HCT116 (cell line): ENCODE measurements around the gene CD247. TPM values are rescaled to one million over a fixed set of nuclear protein-coding genes. Genes with fewer than 3 reads are reported as not detected.

Experiments
- ATAC-seq: fragments of 200-7000 bp; cut with Tn5 transposase; 2 replicates; pipeline ENCODE4 v1.9.1; 2020; ENCODE audit warnings: mild to moderate bottlenecking, moderate library complexity
- BruUV-seq: library from RNA; stranded (reverse); fragments of 400-500 nt; replicated peaks from 2 replicates; lab custom pipeline; 2021; lab: Mats Ljungman, UMichigan
- CTCF ChIA-PET: fragments of 300-600 bp; sonication (Branson Sonifier 250); formaldehyde crosslinking; loops from one replicate; lab custom pipeline; 2021; ENCODE audit warnings: antibody characterized with exemption; lab: Charles Lee
- POLR2A ChIA-PET: fragments of 300-600, 350-600 bp; sonication (Branson Sonifier 250); formaldehyde crosslinking; loops from one replicate; lab custom pipeline; 2021; ENCODE audit warnings: antibody characterized with exemption; lab: Charles Lee
- RAD21 ChIA-PET, 2 experiments: fragments of 300-600 bp; sonication (Branson Sonifier 250); formaldehyde crosslinking; loops; one replicate each; lab custom pipeline; 2023; ENCODE audit warnings: low total read pairs in 2 of 2; ENCODE audit not compliant: uncharacterized antibody in 2 of 2, unreplicated experiment in 2 of 2, low non-redundant PET in 1 of 2; lab: Charles Lee
- DNase-seq: peaks from one replicate; pipeline ENCODE4 v3.0.0-alpha.2; 2010; ENCODE audit warnings: low read depth, low spot score
- H2AFZ ChIP-seq: fragments of 200-600 bp; shearing (Covaris generic), sonication (generic); 2 replicates; pipeline ENCODE4 v1.6.1; 2017; ENCODE audit warnings: low read depth, mixed run types, mixed read lengths, antibody characterized with exemption, low read length; ENCODE audit not compliant: poor library complexity, severe bottlenecking
- H3K27ac ChIP-seq: 2 replicates; pipeline ENCODE4 v1.5.1; 2012; ENCODE audit warnings: low read depth, low read length
- H3K27me3 ChIP-seq: fragments of 200-600 bp; sonication (generic); 2 replicates; pipeline ENCODE4 v1.6.1; 2016; ENCODE audit warnings: mixed run types, low read length, mixed read lengths; ENCODE audit not compliant: insufficient read depth
- H3K36me3 ChIP-seq, 2 experiments: fragments of 200-500 bp in 1 of 2; fragments of 200-600 bp in 1 of 2; sonication (Bioruptor generic) in 1 of 2; sonication (generic) in 1 of 2; 2 replicates each; pipeline versions ENCODE4 v1.5.1 to v1.6.1; 2014 to 2016; ENCODE audit warnings: low read length in 2 of 2, inconsistent platforms in 1 of 2, mixed read lengths in 1 of 2, mixed run types in 1 of 2; ENCODE audit not compliant: insufficient read depth in 2 of 2, control insufficient read depth in 1 of 2
- H3K4me1 ChIP-seq, 2 experiments: fragments of 200-600 bp in 1 of 2; sonication (generic) in 1 of 2; 2 replicates each; pipeline versions ENCODE4 v1.5.1 to v1.6.1; 2012 to 2017; ENCODE audit warnings: low read length in 2 of 2, inconsistent platforms in 1 of 2, mild to moderate bottlenecking in 1 of 2, mixed read lengths in 1 of 2, mixed run types in 1 of 2, moderate library complexity in 1 of 2; ENCODE audit not compliant: insufficient read depth in 2 of 2, control insufficient read depth in 1 of 2
- H3K4me2 ChIP-seq: fragments of 200-600 bp; sonication (generic); 2 replicates; pipeline ENCODE4 v1.6.1; 2017; ENCODE audit warnings: mixed run types, low read length, mixed read lengths
- H3K4me3 ChIP-seq, 2 experiments: fragments of 200-600 bp in 1 of 2; sonication (generic) in 1 of 2; replicated peaks in 1 of 2; 2 replicates each; pipeline ENCODE4 v1.5.1; 2011 to 2016; ENCODE audit warnings: low read length in 2 of 2, control low read depth in 1 of 2, low read depth in 1 of 2, mild to moderate bottlenecking in 1 of 2, mixed read lengths in 1 of 2, mixed run types in 1 of 2
- H3K79me2 ChIP-seq: fragments of 200-600 bp; sonication (generic); 2 replicates; pipeline ENCODE4 v1.6.1; 2017; ENCODE audit warnings: mild to moderate bottlenecking, mixed run types, low read length, moderate library complexity, mixed read lengths; ENCODE audit not compliant: insufficient read depth
- H3K9ac ChIP-seq: fragments of 200-600 bp; sonication (generic); 2 replicates; pipeline ENCODE4 v1.6.1; 2016; ENCODE audit warnings: low read length, mixed read lengths
- H3K9me2 ChIP-seq: fragments of 200-600 bp; sonication (generic), shearing (Covaris generic); 2 replicates; pipeline ENCODE4 v1.6.1; 2017; ENCODE audit warnings: mixed run types, mild to moderate bottlenecking, moderate library complexity; ENCODE audit not compliant: insufficient read depth
- H3K9me3 ChIP-seq, 2 experiments: fragments of 200-500 bp in 1 of 2; fragments of 200-600 bp in 1 of 2; sonication (Bioruptor generic) in 1 of 2; sonication (generic) in 1 of 2; 2 replicates each; pipeline ENCODE4 v1.6.1; 2014 to 2017; ENCODE audit warnings: low read length in 2 of 2, mixed read lengths in 2 of 2, inconsistent platforms in 1 of 2, low read depth in 1 of 2, mild to moderate bottlenecking in 1 of 2, mixed run types in 1 of 2, moderate library complexity in 1 of 2; ENCODE audit not compliant: control insufficient read depth in 1 of 2, insufficient read depth in 1 of 2
- H4K20me1 ChIP-seq: fragments of 200-600 bp; sonication (generic), shearing (Covaris generic); 2 replicates; pipeline ENCODE4 v1.6.1; 2017; ENCODE audit warnings: mixed run types, mild to moderate bottlenecking, moderate library complexity; ENCODE audit not compliant: insufficient read depth
- ATF3 ChIP-seq: IDR thresholded peaks from 2 replicates; pipeline ENCODE4 v1.6.1; 2012
- CBX3 ChIP-seq: IDR thresholded peaks from 2 replicates; pipeline ENCODE4 v1.6.1; 2012; ENCODE audit warnings: low read depth
- CTCF ChIP-seq, 3 experiments: fragments of 200-600 bp in 1 of 3; sonication (generic) in 1 of 3; IDR thresholded peaks in 2 of 3; conservative IDR thresholded peaks in 1 of 3; 2 replicates each; pipeline ENCODE4 v1.5.1; 2012 to 2017; ENCODE audit warnings: low read depth in 2 of 3, low read length in 2 of 3, antibody characterized with exemption in 1 of 3, borderline replicate concordance in 1 of 3, control low read depth in 1 of 3, mild to moderate bottlenecking in 1 of 3, mixed read lengths in 1 of 3, mixed run types in 1 of 3, moderate library complexity in 1 of 3; ENCODE audit not compliant: insufficient read depth in 1 of 3
- EGR1 ChIP-seq: IDR thresholded peaks from 2 replicates; pipeline ENCODE4 v1.6.1; 2012; ENCODE audit warnings: low read depth
- EZH2 ChIP-seq: fragments of 200-600 bp; sonication (generic); IDR thresholded peaks from 2 replicates; pipeline ENCODE4 v1.6.1; 2017; ENCODE audit warnings: antibody characterized with exemption, mixed run types
- EZH2phosphoT487 ChIP-seq: fragments of 200-600 bp; IDR thresholded peaks from 2 replicates; pipeline ENCODE4 v1.6.1; 2018; ENCODE audit warnings: antibody characterized with exemption, borderline replicate concordance
- FOSL1 ChIP-seq: IDR thresholded peaks from 2 replicates; pipeline ENCODE4 v1.6.1; 2012; ENCODE audit warnings: low read depth
- POLR2AphosphoS5 ChIP-seq: IDR thresholded peaks from 2 replicates; pipeline ENCODE4 v1.6.1; 2011; ENCODE audit warnings: mild to moderate bottlenecking, low read depth, low read length, moderate library complexity
- RAD21 ChIP-seq: IDR thresholded peaks from 2 replicates; pipeline ENCODE4 v1.6.1; 2012; ENCODE audit warnings: low read depth, mild to moderate bottlenecking
- SIN3A ChIP-seq: IDR thresholded peaks from 2 replicates; pipeline ENCODE4 v1.6.1; 2012; ENCODE audit warnings: low read depth
- TCF7L2 ChIP-seq: IDR thresholded peaks from 2 replicates; pipeline ENCODE4 v1.7.0; 2011; ENCODE audit warnings: borderline replicate concordance, inconsistent platforms; ENCODE audit not compliant: insufficient read depth, insufficient read length; ENCODE audit errors: extremely low read depth
- YY1 ChIP-seq: IDR thresholded peaks from 2 replicates; pipeline ENCODE4 v1.6.1; 2011; ENCODE audit warnings: low read length, low read depth, moderate library complexity, mild to moderate bottlenecking; ENCODE audit not compliant: insufficient replicate concordance; ENCODE audit errors: extremely low read depth
- ZBTB33 ChIP-seq: IDR thresholded peaks from 2 replicates; pipeline ENCODE4 v1.6.1; 2011; ENCODE audit warnings: mild to moderate bottlenecking, low read length, moderate library complexity; ENCODE audit not compliant: insufficient replicate concordance; ENCODE audit errors: extremely low read depth
- ZFX ChIP-seq: fragments of 450-650 bp; IDR thresholded peaks from 2 replicates; pipeline ENCODE4 v1.6.1; 2017
- intact Hi-C: fragments of 100-400 bp; cut with micrococcal nuclease; formaldehyde crosslinking; loops from 2 replicates; pipeline ENCODE4 v1.10.0; 2022
- total RNA-seq: library from RNA; stranded (reverse); gene quantifications from one replicate; pipeline ENCODE4 v1.2.1, GENCODE V29; 2021; ENCODE audit not compliant: unreplicated experiment
- TF ChIP-seq, protein P1 (sequence below): IDR thresholded peaks from 2 replicates; pipeline ENCODE4 v1.6.1; 2012

The CD247 gene
- total RNA-seq, 1 experiment from 2014 or later = 0.57 TPM

DNA sequence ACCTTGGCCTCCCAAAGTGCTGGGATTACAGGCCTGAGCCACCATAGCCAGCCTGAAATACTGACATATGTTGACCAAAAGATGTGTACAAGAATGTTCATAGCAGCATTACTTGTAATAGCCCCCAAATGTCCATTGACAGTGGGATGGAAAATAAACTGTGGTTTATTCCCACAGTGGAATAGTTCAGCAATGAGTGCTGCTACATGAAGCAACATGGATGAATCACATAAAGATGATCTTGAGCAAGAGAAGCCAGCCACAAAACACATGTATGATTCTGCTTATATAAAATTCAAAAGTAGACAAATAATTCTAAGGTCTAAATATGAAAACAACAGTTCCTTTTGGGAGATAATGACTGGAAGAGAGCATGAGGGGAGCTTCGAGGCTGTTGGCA, 44.4 kb upstream of the CD247 start:
- no peak overlapping the region for H3K4me3 ChIP-seq
- ATAC-seq = no peak
- POLR2A ChIA-PET = interaction anchor here (2.4 kb wide), 1 partner anchor 9 kb away, joined by 10 read pairs; the partner anchor contains the start of gene CREG1
- intact Hi-C loops = no loop called here
- H4K20me1 ChIP-seq = no peaks in the 10 kb centered on the region
- H3K4me1 ChIP-seq = peaks cover 0 to 4% of the 10 kb centered on the region in 2 experiments; a peak in 1 of 4 replicates
- H3K9me3 ChIP-seq = no peaks in the 10 kb centered on the region
- DNase-seq = no peak
- BruUV-seq = no TSS peak
- no peak overlapping the region for H3K9ac ChIP-seq
- CTCF ChIA-PET = interaction anchor here (0.7 kb wide), 1 partner anchor 9 kb away, joined by 3 read pairs; the partner anchor contains the start of gene CREG1
- H3K27ac ChIP-seq = no peak overlapping the region
- H3K27me3 ChIP-seq = no peaks in the 10 kb centered on the region
- H3K79me2 ChIP-seq = no peaks in the 10 kb centered on the region
- no peak overlapping the region for H3K4me2 ChIP-seq
- no peaks in the 10 kb centered on the region for H3K9me2 ChIP-seq
- RAD21 ChIA-PET = no interaction called here
- TF ChIP-seq RAD21 (no peak), YY1 (no peak), CBX3 (no peak), TCF7L2 (no peak)
- no peaks in the 10 kb centered on the region for H3K36me3 ChIP-seq
- no peak overlapping the region for H2AFZ ChIP-seq

- no peak overlapping the region for H3K27ac ChIP-seq
- no peak overlapping the region for H3K9ac ChIP-seq
- no peak overlapping the region for H2AFZ ChIP-seq
- H3K36me3 ChIP-seq = no peaks in the 10 kb centered on the region
- no peaks in the 10 kb centered on the region for H3K27me3 ChIP-seq
- no peaks in the 10 kb centered on the region for H3K9me3 ChIP-seq
- H3K79me2 ChIP-seq = no peaks in the 10 kb centered on the region
- POLR2A ChIA-PET = no interaction called here
- H4K20me1 ChIP-seq = no peaks in the 10 kb centered on the region
- peaks cover 0 to 4% of the 10 kb centered on the region in 2 experiments; a peak in 1 of 4 replicates for H3K4me1 ChIP-seq
- intact Hi-C loops = no loop called here
- CTCF ChIA-PET = no interaction called here
- no peak overlapping the region for H3K4me2 ChIP-seq
- ATAC-seq (no peak), DNase-seq (no peak)
- BruUV-seq = no TSS peak
- H3K9me2 ChIP-seq = no peaks in the 10 kb centered on the region
- RAD21 ChIA-PET = no interaction called here
- no peak overlapping the region for H3K4me3 ChIP-seq
- no peak for TF ChIP-seq TCF7L2
- TF ChIP-seq, protein P1, sequence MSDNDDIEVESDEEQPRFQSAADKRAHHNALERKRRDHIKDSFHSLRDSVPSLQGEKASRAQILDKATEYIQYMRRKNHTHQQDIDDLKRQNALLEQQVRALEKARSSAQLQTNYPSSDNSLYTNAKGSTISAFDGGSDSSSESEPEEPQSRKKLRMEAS = no peak
- TF ChIP-seq EGR1 = no peak
- no peak for TF ChIP-seq RAD21
- no peak for TF ChIP-seq FOSL1
- TF ChIP-seq EZH2phosphoT487 = no peak
- TF ChIP-seq ATF3 = no peak
- TF ChIP-seq YY1 = no peak
- TF ChIP-seq POLR2AphosphoS5 = no peak
- TF ChIP-seq SIN3A = no peak
- no peak for TF ChIP-seq ZFX
- no peak for TF ChIP-seq EZH2
- TF ChIP-seq ZBTB33 = no peak
- no peak for TF ChIP-seq CTCF (IDR thresholded peaks at IDR 0.05 in 2 of 3, conservative IDR thresholded peaks at IDR 0.05 in 1 of 3; ENCODE audit: borderline replicate concordance in 1 of 3, insufficient read depth in 1 of 3, low read depth in 2 of 3, low read length in 2 of 3)
- TF ChIP-seq CBX3 = no peak
These were observed 43.4 kb upstream of the CD247 start for GRCh38 chr1:167561753-167562152.
